Spleen (tissue), 7 donors: ENCODE results near the gene EXD3.

Experiments used
- CTCF ChIP-seq, 11 experiments: fragments of 200-600 bp in 7 of 11; fragments of 450-650 bp in 4 of 11; sonication (generic) in 4 of 11; IDR thresholded peaks in 8 of 11; conservative IDR thresholded peaks in 3 of 11; 1 replicate in 7 of 11; 2 replicates in 4 of 11; pipeline versions ENCODE4 v1.4.0 to v1.8.0; 2016 to 2021; ENCODE audit warnings: antibody characterized with exemption in 11 of 11, inconsistent platforms in 4 of 11, mild to moderate bottlenecking in 1 of 11
- POLR2A ChIP-seq, 3 donors: fragments of 450-650 bp; IDR thresholded peaks; one replicate each; pipeline ENCODE4 v1.5.1; 2017; ENCODE audit warnings: antibody characterized with exemption in 3 of 3, mild to moderate bottlenecking in 1 of 3
- POLR2AphosphoS5 ChIP-seq, 3 donors: sonication (generic); formaldehyde crosslinking; IDR thresholded peaks; one replicate each; pipeline ENCODE4 v1.5.1; 2017; ENCODE audit warnings: antibody characterized with exemption in 3 of 3
- donor health status: DM: no; HTN: no; CAD: no; lungs with moderate emphysema.
- donor health status: DM: no; HTN: no; CAD: no.
- donor health status: DM: no; HTN: no; CAD: no.

GRCh38 chr9:137265496-137266161 lies 157.3 kb downstream of the EXD3 start:
- TF ChIP-seq CTCF (IDR thresholded peaks at IDR 0.05 in 8 of 11, conservative IDR thresholded peaks at IDR 0.05 in 3 of 11) (no peak), POLR2A (IDR thresholded peaks at IDR 0.05) (no peak), POLR2AphosphoS5 (IDR thresholded peaks at IDR 0.05) (peak in 1 of 3 donors; percentile 34)
